ENCODE data around the gene IFT57. TPM values are rescaled to one million over a fixed set of nuclear protein-coding genes. Genes with fewer than 3 reads are reported as not detected.

The IFT57 gene
- total and polyA plus RNA-seq, 9 of the 15 experiments (the other 6 are each of a cell fraction or from before 2014, with no cell fraction given): 1.5 to 20.1 (median 9.9) TPM

DNA sequence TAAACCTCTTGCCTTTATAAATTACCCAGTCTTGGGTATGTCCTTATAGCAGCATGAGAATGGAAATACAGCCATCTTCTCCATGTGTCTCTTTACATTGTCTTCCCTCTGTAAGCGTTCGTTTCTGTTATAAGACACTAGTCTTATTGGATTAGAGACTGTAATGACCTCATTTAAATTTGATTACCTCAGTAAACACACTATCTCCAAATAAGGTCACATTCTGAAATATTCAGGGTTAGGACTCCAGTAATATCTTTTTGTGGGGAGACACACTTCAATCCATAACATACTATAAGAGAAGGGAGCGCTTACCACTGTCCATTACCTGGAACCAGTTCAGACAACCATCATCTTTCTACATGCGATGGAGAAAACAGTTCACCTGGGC is 97.1 kb downstream of the IFT57 start:
- WGBS (ENCODE audit: insufficient coverage, low coverage, missing lambda C conversion rate): 33% methylated on average over 4 of the region's 4 CpGs
- ChIA-PET CTCF (ENCODE audit: low intra/inter-chr PET ratio) (no interaction called here), POLR2A (interaction anchor here (0.7 to 1.8 kb wide), 5 partner anchors 9 to 23 kb away, joined by 3 to 5 read pairs (median 4); no protein-coding TSS in a partner anchor)
- Histone ChIP-seq H4K20me1 (replicated peaks; ENCODE audit: control insufficient read depth, insufficient read depth, low read length) (no peaks in the 10 kb centered on the region), H3K27me3 (ENCODE audit: control insufficient read depth in 2 of 2, insufficient read depth in 2 of 2, low read length in 2 of 2) (no peaks in the 10 kb centered on the region), H3K79me2 (ENCODE audit: control insufficient read depth, insufficient read depth, low read length) (no peaks in the 10 kb centered on the region), H3K4me3 (peak overlapping the region; percentile 16; the same call in 1 of the 2 replicates), H3K9me1 (ENCODE audit: control insufficient read depth, insufficient read depth, low read length) (no peaks in the 10 kb centered on the region), H3K27ac (ENCODE audit: extremely low read depth, low read depth, low read length) (peak overlapping the region; percentile 89), H2AFZ (ENCODE audit: low read depth, low read length) (peak overlapping the region; percentile 98), H3K4me2 (ENCODE audit: insufficient read depth, low read length) (peak overlapping the region; percentile 64), H3K9ac (ENCODE audit: insufficient read depth in 1 of 2, low read depth in 2 of 2, low read length in 2 of 2) (peak overlapping the region in 1 of 2 experiments; percentile 68; a peak in 2 of 4 replicates), H3K9me3 (replicated peaks; ENCODE audit: control insufficient read depth, insufficient read depth, low read depth, low read length) (no peaks in the 10 kb centered on the region), H3K36me3 (ENCODE audit: control insufficient read depth, insufficient read depth, low read length) (no peaks in the 10 kb centered on the region; the same call in 2 of the 3 replicates), H3K4me1 (replicated peaks in 1 of 2; ENCODE audit: control insufficient read depth in 2 of 2, insufficient read depth in 2 of 2, low read length in 2 of 2) (peaks cover 11 to 23% of the 10 kb centered on the region in 2 experiments; a peak in 4 of 5 replicates)
- DNase-seq (ENCODE audit: extremely low read depth in 1 of 4, low spot score in 3 of 4): no peak
- in situ Hi-C loops (cut with MboI) (no loop called here), intact Hi-C loops (cut with micrococcal nuclease) (loop anchor here (1.0 kb wide), 1 partner anchor 21 kb away; no protein-coding TSS in a partner anchor)
- ATAC-seq: peak; percentile 13
- TF ChIP-seq NR2C2 (CRISPR knock-in tag; IDR thresholded peaks at IDR 0.05): no peak
- 0 out of 2 replicates have a peak, but pooled peaks have one; percentile 8 for TF ChIP-seq NR2C2 (tag; IDR thresholded peaks at IDR 0.05)
- TF ChIP-seq PYGO2 (tag; IDR thresholded peaks at IDR 0.05): no peak
- 0 out of 2 replicates have a peak, but pooled peaks have one; percentile 7 for TF ChIP-seq ZFX (CRISPR knock-in tag; IDR thresholded peaks at IDR 0.05)
- 0 out of 2 replicates have a peak, but pooled peaks have one; percentile 55 for TF ChIP-seq BRD4 (IDR thresholded peaks at IDR 0.05)
- TF ChIP-seq, protein P1, sequence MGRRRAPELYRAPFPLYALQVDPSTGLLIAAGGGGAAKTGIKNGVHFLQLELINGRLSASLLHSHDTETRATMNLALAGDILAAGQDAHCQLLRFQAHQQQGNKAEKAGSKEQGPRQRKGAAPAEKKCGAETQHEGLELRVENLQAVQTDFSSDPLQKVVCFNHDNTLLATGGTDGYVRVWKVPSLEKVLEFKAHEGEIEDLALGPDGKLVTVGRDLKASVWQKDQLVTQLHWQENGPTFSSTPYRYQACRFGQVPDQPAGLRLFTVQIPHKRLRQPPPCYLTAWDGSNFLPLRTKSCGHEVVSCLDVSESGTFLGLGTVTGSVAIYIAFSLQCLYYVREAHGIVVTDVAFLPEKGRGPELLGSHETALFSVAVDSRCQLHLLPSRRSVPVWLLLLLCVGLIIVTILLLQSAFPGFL (CRISPR knock-in tag; IDR thresholded peaks at IDR 0.05): no peak
- TF ChIP-seq POLR2H (tag; IDR thresholded peaks at IDR 0.05; ENCODE audit: low read depth): 0 out of 2 replicates have a peak, but pooled peaks have one; percentile 11
- TF ChIP-seq RBFOX2 (IDR thresholded peaks at IDR 0.05; ENCODE audit: low read depth, low read length): 0 out of 2 replicates have a peak, but pooled peaks have one; percentile 12
- peak; percentile 17; the same call in 1 of the 2 replicates for TF ChIP-seq GTF2E2 (tag; IDR thresholded peaks at IDR 0.05)
- BruUV-seq (replicated peaks): TSS peak; percentile 90
- FAIRE-seq: no peak
